ENCODE data around the gene RC3H1.

Gene RC3H1

GRCh38 chr1:173884701-173885100, 137.5 kb downstream of the RC3H1 start:
- H3K4me3 ChIP-seq (ENCODE audit: low read depth, low read length) = no peak overlapping the region
- no peaks in the 10 kb centered on the region for H3K9me3 ChIP-seq (ENCODE audit: control insufficient read depth, insufficient read depth, low read depth, low read length)
- peaks cover 0 to 28% of the 10 kb centered on the region in 2 experiments; a peak in 2 of 3 replicates for H3K36me3 ChIP-seq (ENCODE audit: control insufficient read depth in 2 of 2, insufficient read depth in 1 of 2, low read length in 2 of 2)
- ChIA-PET POLR2A (no interaction called here), CTCF (no interaction called here)
- TF ChIP-seq ZBTB10 (tag by site-specific recombination; IDR thresholded peaks at IDR 0.05) (no peak), ZNF221 (tag by site-specific recombination; IDR thresholded peaks at IDR 0.05; ENCODE audit: borderline replicate concordance) (no peak), WT1 (tag by site-specific recombination; IDR thresholded peaks at IDR 0.05) (no peak), ZNF768 (tag by site-specific recombination; IDR thresholded peaks at IDR 0.05) (no peak), MZF1 (tag by site-specific recombination; IDR thresholded peaks at IDR 0.05; ENCODE audit: borderline replicate concordance) (no peak), SETDB1 (IDR thresholded peaks at IDR 0.05; ENCODE audit: insufficient read length, low read length) (no peak), RBAK (tag by site-specific recombination; IDR thresholded peaks at IDR 0.05) (no peak), SCRT1 (tag by site-specific recombination; IDR thresholded peaks at IDR 0.05; ENCODE audit: borderline replicate concordance) (peak; percentile 56; the same call in 1 of the 2 replicates), ZIC2 (tag by site-specific recombination; IDR thresholded peaks at IDR 0.05) (no peak), ELK4 (IDR thresholded peaks at IDR 0.05; ENCODE audit: borderline replicate concordance, low read depth, low read length) (no peak), SCRT2 (tag by site-specific recombination; IDR thresholded peaks at IDR 0.05) (peak; percentile 87)
- H3K4me1 ChIP-seq (ENCODE audit: control insufficient read depth, insufficient read depth, low read length) = no peaks in the 10 kb centered on the region
- no peak overlapping the region for H3K27ac ChIP-seq (ENCODE audit: extremely low read depth, low read depth, low read length)
